CD14-positive monocyte (primary cell): Measurements from ENCODE around the gene OSBPL10. TPM values are rescaled to one million over a fixed set of nuclear protein-coding genes. Genes with fewer than 3 reads are reported as not detected.
A peak's percentile ranks its signal among the peaks of the same experiment; 100 is the strongest.

Experiments used
- DNase-seq, 3 donors: peaks; one replicate each; pipeline ENCODE4 v3.0.0-alpha.2; 2011 to 2022
- H2AFZ ChIP-seq: 2 replicates; pipeline ENCODE4 v1.6.0; 2012; ENCODE audit warnings: mild to moderate bottlenecking, low read depth, low read length, inconsistent platforms; ENCODE audit not compliant: insufficient read depth, poor library complexity, severe bottlenecking
- H3K27ac ChIP-seq, 2 donors: 1 replicate in 1 of 2; 2 replicates in 1 of 2; pipeline ENCODE4 v1.5.1; 2012 to 2013; ENCODE audit warnings: low read length in 2 of 2, control low read depth in 1 of 2, inconsistent platforms in 1 of 2, low read depth in 1 of 2, mild to moderate bottlenecking in 1 of 2
- H3K27me3 ChIP-seq, 2 donors: one replicate each; pipeline versions ENCODE4 v1.6.0 to v1.6.1; 2011 to 2013; ENCODE audit warnings: low read length in 2 of 2; ENCODE audit not compliant: control insufficient read depth in 2 of 2, insufficient read depth in 2 of 2
- H3K36me3 ChIP-seq, 2 donors: replicated peaks in 1 of 2; 1 replicate in 1 of 2; 2 replicates in 1 of 2; pipeline versions ENCODE4 v1.5.1 to v1.6.1; 2012 to 2013; ENCODE audit warnings: low read length in 2 of 2, control low read depth in 1 of 2, inconsistent platforms in 1 of 2, mild to moderate bottlenecking in 1 of 2; ENCODE audit not compliant: insufficient read depth in 2 of 2, control insufficient read depth in 1 of 2
- H3K4me1 ChIP-seq, 2 donors: 1 replicate in 1 of 2; 2 replicates in 1 of 2; pipeline versions ENCODE4 v1.5.1 to v1.6.1; 2012 to 2013; ENCODE audit warnings: low read length in 2 of 2, control low read depth in 1 of 2, inconsistent platforms in 1 of 2, mild to moderate bottlenecking in 1 of 2, moderate library complexity in 1 of 2; ENCODE audit not compliant: insufficient read depth in 2 of 2, control insufficient read depth in 1 of 2
- H3K4me2 ChIP-seq: replicated peaks from 2 replicates; pipeline ENCODE3; 2012; ENCODE audit warnings: low read length, moderate library complexity, mild to moderate bottlenecking; ENCODE audit not compliant: poor library complexity, severe bottlenecking; ENCODE audit errors: extremely low read depth
- H3K4me3 ChIP-seq, 3 experiments: fragments of 200-600 bp in 1 of 3; sonication (generic) in 1 of 3; replicated peaks in 1 of 3; 1 replicate in 2 of 3; 2 replicates in 1 of 3; pipeline ENCODE4 v1.5.1; 2011 to 2013; ENCODE audit warnings: low read length in 3 of 3, mild to moderate bottlenecking in 3 of 3, control low read depth in 2 of 3, low read depth in 2 of 3, inconsistent platforms in 1 of 3, moderate library complexity in 1 of 3
- H3K79me2 ChIP-seq: 2 replicates; pipeline ENCODE4 v1.6.0; 2012; ENCODE audit warnings: mild to moderate bottlenecking, control low read depth, inconsistent platforms, low read length, moderate library complexity; ENCODE audit not compliant: insufficient read depth
- H3K9ac ChIP-seq: 2 replicates; pipeline ENCODE4 v1.6.0; 2017; ENCODE audit warnings: low read length, mild to moderate bottlenecking; ENCODE audit not compliant: insufficient read depth, poor library complexity, severe bottlenecking
- H3K9me3 ChIP-seq, 2 donors: replicated peaks in 1 of 2; 1 replicate in 1 of 2; 2 replicates in 1 of 2; pipeline versions ENCODE4 v1.5.1 to v1.6.1; 2012 to 2013; ENCODE audit warnings: low read length in 2 of 2, control low read depth in 1 of 2; ENCODE audit not compliant: control insufficient read depth in 1 of 2, insufficient read depth in 1 of 2
- H4K20me1 ChIP-seq: 2 replicates; pipeline ENCODE4 v1.6.0; 2012; ENCODE audit warnings: mild to moderate bottlenecking, low read length, control low read depth, moderate library complexity; ENCODE audit not compliant: insufficient read depth
- H3K27ac Mint-ChIP-seq, 7 donors: one replicate each; pipeline ENCODE4 v1.8.0; 2020; ENCODE audit warnings: mild to moderate bottlenecking in 7 of 7, mixed read lengths in 7 of 7, moderate library complexity in 6 of 7, inconsistent platforms in 2 of 7
- H3K27me3 Mint-ChIP-seq, 3 donors: one replicate each; pipeline ENCODE4 v1.8.0; 2021 to 2022; ENCODE audit warnings: low read depth in 3 of 3, mild to moderate bottlenecking in 3 of 3, mixed read lengths in 3 of 3, moderate library complexity in 3 of 3, inconsistent platforms in 1 of 3
- H3K36me3 Mint-ChIP-seq, 2 donors: one replicate each; pipeline ENCODE4 v1.8.0; 2020; ENCODE audit warnings: mixed read lengths in 2 of 2, inconsistent platforms in 1 of 2, mild to moderate bottlenecking in 1 of 2
- H3K4me1 Mint-ChIP-seq: one replicate; pipeline ENCODE4 v1.8.0; 2020; ENCODE audit warnings: mild to moderate bottlenecking, mixed read lengths
- H3K4me3 Mint-ChIP-seq, 2 donors: one replicate each; pipeline ENCODE4 v1.8.0; 2020; ENCODE audit warnings: mild to moderate bottlenecking in 2 of 2, mixed read lengths in 2 of 2, moderate library complexity in 1 of 2
- H3K9me3 Mint-ChIP-seq, 7 donors: one replicate each; pipeline ENCODE4 v1.8.0; 2020 to 2022; ENCODE audit warnings: mixed read lengths in 7 of 7, mild to moderate bottlenecking in 6 of 7, moderate library complexity in 6 of 7, inconsistent platforms in 2 of 7
- CTCF ChIP-seq: fragments of 200-600 bp; IDR thresholded peaks from one replicate; pipeline ENCODE4 v1.8.0; 2022; ENCODE audit warnings: antibody characterized with exemption, mild to moderate bottlenecking
- WGBS: methylation state at CpG from one replicate; pipeline ENCODE4 v1.1.5; 2013; ENCODE audit warnings: missing lambda C conversion rate; ENCODE audit not compliant: insufficient coverage; 5-methylcytosine and 5-hydroxymethylcytosine counted together
- intact Hi-C, 2 donors: fragments of 100-400 bp; cut with micrococcal nuclease; formaldehyde crosslinking; loops; one replicate each; pipeline versions ENCODE4 v1.15.0 to v1.15.1; 2023
- polyA plus RNA-seq, 3 donors: library from polyadenylated mRNA; depleted of rRNA in 1 of 3; unstranded in 2 of 3; stranded (reverse) in 1 of 3; fragments of 300-500 nt in 2 of 3; fragments of >200 nt in 1 of 3; fragmentation: Illumina TruSeq in 2 of 3; gene quantifications; 1 replicate in 2 of 3; 2 replicates in 1 of 3; pipeline ENCODE4 v1.2.3, GENCODE V29; 2012 to 2021

The OSBPL10 gene
- polyA plus RNA-seq, 3 donors = 0.03 TPM; not detected in 2

- no peaks in the 10 kb centered on the region for H3K79me2 ChIP-seq
- H3K4me3 Mint-ChIP-seq = no peak overlapping the region
- no peak overlapping the region for H3K27ac ChIP-seq
- H3K36me3 ChIP-seq = peaks cover 61 to 98% of the 10 kb centered on the region in 2 donors
- H3K27ac Mint-ChIP-seq = no peak overlapping the region
- no peak for TF ChIP-seq CTCF
- DNase-seq = no peak
- no peaks in the 10 kb centered on the region for H3K27me3 Mint-ChIP-seq
- no peaks in the 10 kb centered on the region for H3K9me3 ChIP-seq
- H3K36me3 Mint-ChIP-seq = peaks cover 67 to 80% of the 10 kb centered on the region in 2 donors
- no peak overlapping the region for H2AFZ ChIP-seq
- H3K9ac ChIP-seq = no peak overlapping the region
- no peaks in the 10 kb centered on the region for H3K9me3 Mint-ChIP-seq
- WGBS = 100% methylated on average over 1 of the region's 1 CpG
- H3K4me1 Mint-ChIP-seq = peaks cover 3% of the 10 kb centered on the region
- no peaks in the 10 kb centered on the region for H4K20me1 ChIP-seq
- H3K27me3 ChIP-seq = no peaks in the 10 kb centered on the region
- no peak overlapping the region for H3K4me3 ChIP-seq
- H3K4me1 ChIP-seq = no peaks in the 10 kb centered on the region
- no peak overlapping the region for H3K4me2 ChIP-seq
- intact Hi-C loops = no loop called here
Measured at GRCh38 chr3:31620656-31621055, 360.4 kb downstream of the OSBPL10 start.

- Histone ChIP-seq H3K27me3 (no peaks in the 10 kb centered on the region), H3K27ac (no peak overlapping the region), H2AFZ (no peak overlapping the region), H3K4me1 (no peaks in the 10 kb centered on the region), H3K9me3 (no peaks in the 10 kb centered on the region), H3K4me2 (no peak overlapping the region), H4K20me1 (peaks cover 32% of the 10 kb centered on the region), H3K4me3 (no peak overlapping the region), H3K36me3 (peaks cover 45 to 68% of the 10 kb centered on the region in 2 donors), H3K9ac (no peak overlapping the region), H3K79me2 (peaks cover 34% of the 10 kb centered on the region)
- H3K27ac Mint-ChIP-seq = peak overlapping the region in 1 of 7 donors; percentile 30
- WGBS = 100% methylated on average over 1 of the region's 2 CpGs
- H3K27me3 Mint-ChIP-seq = no peaks in the 10 kb centered on the region
- H3K36me3 Mint-ChIP-seq = peaks cover 41 to 58% of the 10 kb centered on the region in 2 donors
- DNase-seq = no peak
- no peaks in the 10 kb centered on the region for H3K9me3 Mint-ChIP-seq
- no peak overlapping the region for H3K4me3 Mint-ChIP-seq
- intact Hi-C loops = no loop called here
- no peak for TF ChIP-seq CTCF
- peaks cover 8% of the 10 kb centered on the region for H3K4me1 Mint-ChIP-seq
Measured at GRCh38 chr3:31616711-31617110, 364.4 kb downstream of the OSBPL10 start.
